H1 (cell line): ENCODE measurements around the gene REL. TPM values are rescaled to one million over a fixed set of nuclear protein-coding genes. Genes with fewer than 3 reads are reported as not detected.

Experiments
- CTCF ChIA-PET: fragments of 300-600 bp; sonication (Branson Sonifier 250); formaldehyde crosslinking; loops from one replicate; lab custom pipeline; 2021; ENCODE audit not compliant: partially characterized antibody; lab: Charles Lee
- POLR2A ChIA-PET: fragments of 300-600 bp; sonication (Branson Sonifier 250); formaldehyde crosslinking; loops from one replicate; lab custom pipeline; 2021; ENCODE audit warnings: inconsistent platforms; ENCODE audit not compliant: partially characterized antibody; lab: Charles Lee
- DNase-seq, 2 experiments: peaks; one replicate each; pipeline versions ENCODE4 v3.0.0 to v3.0.0-alpha.2; 2010 to 2022; ENCODE audit warnings: low spot score in 2 of 2, low read depth in 1 of 2, mixed read lengths in 1 of 2
- FAIRE-seq: peaks from 2 replicates; lab custom pipeline; 2011; peaks lifted over from hg19 to GRCh38; lab: Jason Lieb, UNC
- H2AFZ ChIP-seq: 2 replicates; pipeline ENCODE4 v1.8.1; 2012; ENCODE audit warnings: low read length, inconsistent platforms
- H2AK5ac ChIP-seq: 2 replicates; pipeline ENCODE4 v1.6.1; 2013; ENCODE audit warnings: low read depth, low read length
- H2BK120ac ChIP-seq: replicated peaks from 2 replicates; pipeline ENCODE3; 2013; ENCODE audit warnings: low read depth, low read length, inconsistent platforms
- H2BK12ac ChIP-seq: 2 replicates; pipeline ENCODE4 v1.6.1; 2013; ENCODE audit warnings: low read depth, low read length
- H2BK15ac ChIP-seq: 2 replicates; pipeline ENCODE4 v1.6.1; 2013; ENCODE audit warnings: low read length
- H2BK20ac ChIP-seq: 2 replicates; pipeline ENCODE4 v1.6.1; 2013; ENCODE audit warnings: low read length
- H2BK5ac ChIP-seq: 2 replicates; pipeline ENCODE4 v1.6.1; 2013; ENCODE audit warnings: low read depth, low read length
- H3K14ac ChIP-seq: 2 replicates; pipeline ENCODE4 v1.6.1; 2013; ENCODE audit warnings: inconsistent platforms; ENCODE audit not compliant: insufficient read length
- H3K18ac ChIP-seq: 2 replicates; pipeline ENCODE4 v1.6.1; 2013; ENCODE audit warnings: low read length; ENCODE audit errors: extremely low read depth
- H3K23ac ChIP-seq: 2 replicates; pipeline ENCODE4 v1.6.1; 2013; ENCODE audit warnings: inconsistent platforms; ENCODE audit not compliant: insufficient read length
- H3K23me2 ChIP-seq: 2 replicates; pipeline ENCODE4 v1.6.1; 2013; ENCODE audit warnings: low read depth, low read length
- H3K27ac ChIP-seq: 2 replicates; pipeline ENCODE4 v1.6.1; 2011; ENCODE audit warnings: low read depth, low read length, inconsistent platforms
- H3K27me3 ChIP-seq, 4 experiments: replicated peaks in 1 of 4; 1 replicate in 1 of 4; 2 replicates in 3 of 4; pipeline versions ENCODE4 v1.6.1 to v1.8.1; 2011 to 2013; ENCODE audit warnings: low read length in 3 of 4, mild to moderate bottlenecking in 3 of 4, inconsistent platforms in 2 of 4, mixed read lengths in 2 of 4, moderate library complexity in 1 of 4; ENCODE audit not compliant: control insufficient read depth in 3 of 4, insufficient read depth in 3 of 4; ENCODE audit errors: extremely low read depth in 1 of 4
- H3K36me3 ChIP-seq, 4 experiments: 2 replicates each; pipeline versions ENCODE4 v1.6.1 to v1.8.1; 2011 to 2013; ENCODE audit warnings: mild to moderate bottlenecking in 4 of 4, low read length in 3 of 4, moderate library complexity in 2 of 4, control low read depth in 1 of 4, inconsistent platforms in 1 of 4; ENCODE audit not compliant: insufficient read depth in 4 of 4, control insufficient read depth in 2 of 4
- H3K4ac ChIP-seq: replicated peaks from 2 replicates; pipeline ENCODE3; 2013; ENCODE audit warnings: low read length, low read depth, mixed read lengths, inconsistent platforms; ENCODE audit not compliant: insufficient read length
- H3K4me1 ChIP-seq, 4 experiments: replicated peaks in 1 of 4; 1 replicate in 1 of 4; 2 replicates in 3 of 4; pipeline versions ENCODE4 v1.6.1 to v1.8.1; 2011 to 2013; ENCODE audit warnings: low read length in 3 of 4, inconsistent platforms in 2 of 4, mixed read lengths in 1 of 4; ENCODE audit not compliant: insufficient read depth in 4 of 4, control insufficient read depth in 3 of 4
- H3K4me2 ChIP-seq, 2 experiments: 2 replicates each; pipeline versions ENCODE4 v1.6.1 to v1.8.1; 2011 to 2013; ENCODE audit warnings: low read depth in 2 of 2, low read length in 2 of 2, control low read depth in 1 of 2, inconsistent platforms in 1 of 2, mild to moderate bottlenecking in 1 of 2; ENCODE audit not compliant: insufficient read depth in 1 of 2
- H3K4me3 ChIP-seq, 4 experiments: fragments of 200-600, 300-600 bp in 1 of 4; sonication (generic), shearing (Covaris generic), sonication (Bioruptor Twin) in 1 of 4; 2 replicates each; pipeline versions ENCODE4 v1.5.1 to v1.8.1; 2011 to 2016; ENCODE audit warnings: low read length in 4 of 4, low read depth in 3 of 4, control low read depth in 2 of 4, inconsistent platforms in 2 of 4, mild to moderate bottlenecking in 2 of 4, mixed read lengths in 1 of 4, moderate library complexity in 1 of 4; ENCODE audit not compliant: insufficient read depth in 2 of 4; ENCODE audit errors: extremely low read depth in 1 of 4
- H3K56ac ChIP-seq: replicated peaks from 2 replicates; pipeline ENCODE3; 2013; ENCODE audit warnings: low read depth, mild to moderate bottlenecking, mixed read lengths, low read length, inconsistent platforms; ENCODE audit not compliant: insufficient read length
- H3K79me1 ChIP-seq: 2 replicates; pipeline ENCODE4 v1.6.1; 2013; ENCODE audit warnings: low read depth, low read length, control low read depth
- H3K79me2 ChIP-seq, 2 experiments: 2 replicates each; pipeline versions ENCODE4 v1.6.1 to v1.8.1; 2012 to 2013; ENCODE audit warnings: low read length in 2 of 2, mild to moderate bottlenecking in 2 of 2, inconsistent platforms in 1 of 2; ENCODE audit not compliant: insufficient read depth in 2 of 2, control insufficient read depth in 1 of 2
- H3K9ac ChIP-seq, 4 experiments: replicated peaks in 1 of 4; 1 replicate in 1 of 4; 2 replicates in 3 of 4; pipeline versions ENCODE4 v1.6.1 to v1.8.1; 2011 to 2013; ENCODE audit warnings: low read depth in 3 of 4, low read length in 3 of 4, control low read depth in 2 of 4, mild to moderate bottlenecking in 2 of 4, moderate library complexity in 2 of 4, inconsistent platforms in 1 of 4; ENCODE audit errors: extremely low read depth in 1 of 4
- H3K9me3 ChIP-seq, 2 experiments: 2 replicates each; pipeline versions ENCODE4 v1.6.1 to v1.8.1; 2012 to 2013; ENCODE audit warnings: mild to moderate bottlenecking in 2 of 2, moderate library complexity in 2 of 2, control low read depth in 1 of 2, inconsistent platforms in 1 of 2, low read depth in 1 of 2, low read length in 1 of 2, mixed read lengths in 1 of 2; ENCODE audit not compliant: insufficient read depth in 2 of 2
- H4K20me1 ChIP-seq, 2 experiments: replicated peaks in 1 of 2; 2 replicates each; pipeline versions ENCODE3 to v1.8.1; 2011 to 2013; ENCODE audit warnings: inconsistent platforms in 2 of 2, low read length in 2 of 2, mild to moderate bottlenecking in 1 of 2; ENCODE audit not compliant: insufficient read depth in 2 of 2, control insufficient read depth in 1 of 2
- H4K5ac ChIP-seq: 2 replicates; pipeline ENCODE4 v1.6.1; 2013; ENCODE audit warnings: low read length, low read depth, mixed read lengths, inconsistent platforms; ENCODE audit not compliant: insufficient read length
- H4K8ac ChIP-seq: 2 replicates; pipeline ENCODE4 v1.8.0; 2013; ENCODE audit warnings: mild to moderate bottlenecking, moderate library complexity, low read length, inconsistent platforms; ENCODE audit not compliant: insufficient read depth; ENCODE audit errors: extremely low read depth
- H4K91ac ChIP-seq: replicated peaks from 2 replicates; pipeline ENCODE3; 2013; ENCODE audit warnings: low read length, mixed read lengths, inconsistent platforms; ENCODE audit not compliant: insufficient read length
- BACH1 ChIP-seq: IDR thresholded peaks from 2 replicates; pipeline ENCODE4 v1.6.1; 2012; ENCODE audit warnings: low read length, improper control_type of control experiment
- RNF2 ChIP-seq: fragments of 200-900, 300-1000 bp; sonication (generic); IDR thresholded peaks from 2 replicates; pipeline ENCODE4 v1.7.1; 2016; ENCODE audit warnings: borderline replicate concordance, low read depth, mild to moderate bottlenecking, antibody characterized with exemption, low read length; ENCODE audit not compliant: poor library complexity, severe bottlenecking; ENCODE audit errors: missing control alignments
- SAP30 ChIP-seq: fragments of 300-600 bp; sonication (generic); IDR thresholded peaks from 2 replicates; pipeline ENCODE4 v1.7.1; 2012; ENCODE audit warnings: low read length, moderate library complexity, mild to moderate bottlenecking, inconsistent platforms; ENCODE audit not compliant: insufficient read depth, insufficient replicate concordance
- WGBS, 2 experiments: shearing (Covaris generic) in 1 of 2; methylation state at CpG; one replicate each; pipeline versions ENCODE4 v1.1.6 to v1.1.7; 2013 to 2015; ENCODE audit warnings: low lambda C conversion rate in 2 of 2, mixed read lengths in 2 of 2, inconsistent platforms in 1 of 2, low coverage in 1 of 2, missing lambda C conversion rate in 1 of 2; ENCODE audit not compliant: insufficient replicate concordance in 2 of 2, insufficient coverage in 1 of 2, insufficient read length in 1 of 2; ENCODE audit errors: extremely low coverage in 1 of 2, missing lambda C conversion rate in 1 of 2; 5-methylcytosine and 5-hydroxymethylcytosine counted together
- polyA plus RNA-seq, 7 experiments: library from polyadenylated mRNA; depleted of rRNA in 3 of 7; stranded (reverse) in 5 of 7; unstranded in 2 of 7; fragments of >200 nt in 5 of 7; fragments of 200-250 nt in 2 of 7; gene quantifications; 1 replicate in 5 of 7; 2 replicates in 1 of 7; 4 replicates in 1 of 7; pipeline versions ENCODE4 v1.2.1 to v1.2.3, GENCODE V29; 2011 to 2013; ENCODE audit warnings: missing spikeins in 2 of 7, mixed read lengths in 2 of 7
- total RNA-seq: library from RNA; stranded (reverse); fragmentation: NEBNext Ultra II Directional; extraction: Animal tissue kit (Norgen Biotek cat#: 25700); gene quantifications from 2 replicates; pipeline ENCODE4 v1.2.1, GENCODE V29; 2021
- TF ChIP-seq, protein P1 (sequence below), 3 experiments: IDR thresholded peaks; 1 replicate in 2 of 3; 2 replicates in 1 of 3; pipeline versions ENCODE4 v1.5.1 to v1.6.1; 2011; ENCODE audit warnings: low read length in 3 of 3, mild to moderate bottlenecking in 3 of 3, inconsistent platforms in 2 of 3, low read depth in 1 of 3, moderate library complexity in 1 of 3; ENCODE audit not compliant: insufficient read depth in 1 of 3; ENCODE audit errors: control extremely low read depth in 1 of 3

The REL gene
- total and polyA plus RNA-seq, 2 of the 8 experiments (the other 6 are each of a cell fraction or from before 2014, with no cell fraction given): 1.5 to 7.5 TPM

DNA sequence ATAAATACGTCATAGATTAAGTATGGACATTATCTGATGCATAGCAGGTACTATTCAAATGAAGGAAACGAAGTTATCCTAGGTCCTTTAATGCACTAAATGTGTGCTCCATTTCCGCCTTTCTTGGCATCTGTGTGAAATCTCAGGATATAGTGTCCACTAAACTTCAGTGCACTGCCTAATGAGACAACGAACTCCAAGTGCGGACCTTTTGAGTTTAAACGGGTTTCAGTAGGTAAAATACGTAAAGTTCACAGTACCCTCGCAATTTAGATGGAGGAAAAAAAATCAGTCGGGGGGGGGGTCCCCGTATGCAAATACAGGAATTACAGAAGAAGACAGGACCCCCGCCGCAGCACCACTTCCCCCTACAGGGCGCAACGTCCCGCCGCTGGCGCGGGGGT lies 729 bp upstream of the REL start:
- Histone ChIP-seq H2BK5ac (0 out of 2 replicates have a peak overlapping the region, but pooled peaks have one; percentile 66), H3K27ac (peak overlapping the region; percentile 70; the same call in 1 of the 2 replicates), H3K18ac (no peak overlapping the region), H3K27me3 (peaks cover 0 to 2% (median 0%) of the 10 kb centered on the region in 4 experiments; a peak in 1 of 7 replicates), H3K4me3 (peak overlapping the region; percentile 72 to 96 (median 81)), H3K36me3 (no peaks in the 10 kb centered on the region), H2BK12ac (no peak overlapping the region), H3K23me2 (0 out of 2 replicates have a peak, but pooled peaks cover 3% of the 10 kb centered on the region), H2BK20ac (no peak overlapping the region), H3K23ac (no peak overlapping the region), H3K56ac (no peak overlapping the region), H3K4me1 (peaks cover 0 to 3% (median 0%) of the 10 kb centered on the region in 4 experiments; a peak in 3 of 7 replicates), H4K20me1 (peaks cover 0 to 2% of the 10 kb centered on the region in 2 experiments), H3K14ac (no peak overlapping the region), H3K4ac (no peak overlapping the region), H3K9ac (peak overlapping the region in 3 of 4 experiments; percentile 46 to 64 (median 59); a peak in 6 of 7 replicates), H3K4me2 (peak overlapping the region; percentile 52 to 75), H2BK120ac (no peak overlapping the region), H3K79me2 (peaks cover 0 to 2% of the 10 kb centered on the region in 2 experiments; a peak in 1 of 4 replicates), H3K79me1 (no peaks in the 10 kb centered on the region), H4K91ac (no peak overlapping the region), H3K9me3 (no peaks in the 10 kb centered on the region), H4K5ac (peak overlapping the region; percentile 47), H2AK5ac (no peak overlapping the region), H4K8ac (no peak overlapping the region), H2AFZ (no peak overlapping the region), H2BK15ac (no peak overlapping the region)
- 4% methylated on average over 18 of the region's 18 CpGs; no CpG with 5 or more reads in 1 of the 2 experiments for WGBS, 2 experiments
- CTCF ChIA-PET: no interaction called here
- no peak for TF ChIP-seq RNF2
- no peak for TF ChIP-seq BACH1
- no peak for TF ChIP-seq SAP30
- TF ChIP-seq, protein P1, sequence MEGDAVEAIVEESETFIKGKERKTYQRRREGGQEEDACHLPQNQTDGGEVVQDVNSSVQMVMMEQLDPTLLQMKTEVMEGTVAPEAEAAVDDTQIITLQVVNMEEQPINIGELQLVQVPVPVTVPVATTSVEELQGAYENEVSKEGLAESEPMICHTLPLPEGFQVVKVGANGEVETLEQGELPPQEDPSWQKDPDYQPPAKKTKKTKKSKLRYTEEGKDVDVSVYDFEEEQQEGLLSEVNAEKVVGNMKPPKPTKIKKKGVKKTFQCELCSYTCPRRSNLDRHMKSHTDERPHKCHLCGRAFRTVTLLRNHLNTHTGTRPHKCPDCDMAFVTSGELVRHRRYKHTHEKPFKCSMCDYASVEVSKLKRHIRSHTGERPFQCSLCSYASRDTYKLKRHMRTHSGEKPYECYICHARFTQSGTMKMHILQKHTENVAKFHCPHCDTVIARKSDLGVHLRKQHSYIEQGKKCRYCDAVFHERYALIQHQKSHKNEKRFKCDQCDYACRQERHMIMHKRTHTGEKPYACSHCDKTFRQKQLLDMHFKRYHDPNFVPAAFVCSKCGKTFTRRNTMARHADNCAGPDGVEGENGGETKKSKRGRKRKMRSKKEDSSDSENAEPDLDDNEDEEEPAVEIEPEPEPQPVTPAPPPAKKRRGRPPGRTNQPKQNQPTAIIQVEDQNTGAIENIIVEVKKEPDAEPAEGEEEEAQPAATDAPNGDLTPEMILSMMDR (IDR thresholded peaks at IDR 0.05; ENCODE audit: control extremely low read depth in 1 of 3, insufficient read depth in 1 of 3, low read depth in 1 of 3, low read length in 3 of 3): peak in 1 of 3 experiments; percentile 5; a peak in 1 of 4 replicates
- POLR2A ChIA-PET: interaction anchor here (0.6 to 1.9 kb wide), 5 partner anchors 11 to 125 kb away, joined by 3 to 5 read pairs (median 3); partner anchors contain the start of gene PAPOLG
- FAIRE-seq (no peak), DNase-seq (no peak)
